GM18519 (cell line): ENCODE data around the gene SFI1.

ENCODE experiments used
- ATAC-seq: cut with Tn5 transposase; IDR thresholded peaks from one replicate; pipeline ENCODE4 v1.9.1; 2021; ENCODE audit warnings: mild to moderate bottlenecking, moderate library complexity; ENCODE audit not compliant: unreplicated experiment, low FRiP score

Gene SFI1

GRCh38 chr22:31661851-31662667 is 165.7 kb downstream of the SFI1 start, which contains the start of gene PISD:
Gene PISD, minus strand, starts transcription at chr22:31662215. Its CDS starts 7 bp downstream, at chr22:31662208.
- peak; percentile 59 for ATAC-seq

GRCh38 chr22:31662668-31663037 is 166.3 kb downstream of the SFI1 start:
- ATAC-seq, result no peak
